SK-N-SH (cell line): Measurements from ENCODE around the gene CUBN. TPM values are rescaled to one million over a fixed set of nuclear protein-coding genes. Genes with fewer than 3 reads are reported as not detected.

Source experiments
- CTCF ChIA-PET: fragments of 300-600, 350-600 bp; formaldehyde crosslinking; extraction: SDS; loops from one replicate; lab custom pipeline; 2021; lab: Yijun Ruan, JAX
- POLR2A ChIA-PET: fragments of 350-600 bp; sonication (Branson Sonifier 250); formaldehyde crosslinking; extraction: SDS; loops from one replicate; lab custom pipeline; 2020; ENCODE audit warnings: antibody characterized with exemption, inconsistent platforms; lab: Yijun Ruan, JAX
- DNase-seq: peaks from one replicate; pipeline ENCODE4 v3.0.0; 2012
- H2AFZ ChIP-seq: fragments of 200-600 bp; sonication (generic); 2 replicates; pipeline ENCODE4 v1.8.1; 2016; ENCODE audit warnings: antibody characterized with exemption, mild to moderate bottlenecking, low read depth
- H3F3A ChIP-seq: fragments of 200-600 bp; sonication (generic); replicated peaks from 2 replicates; pipeline ENCODE3; 2016; ENCODE audit warnings: antibody characterized with exemption, mild to moderate bottlenecking; ENCODE audit not compliant: insufficient read depth
- H3K27ac ChIP-seq, 2 experiments: fragments of 200-500 bp in 1 of 2; fragments of 200-600 bp in 1 of 2; sonication (Bioruptor generic) in 1 of 2; sonication (generic), shearing (Covaris generic) in 1 of 2; 2 replicates each; pipeline versions ENCODE4 v1.5.1 to v1.6.1; 2014 to 2016; ENCODE audit warnings: low read depth in 2 of 2, inconsistent platforms in 1 of 2, low read length in 1 of 2, mild to moderate bottlenecking in 1 of 2, mixed read lengths in 1 of 2
- H3K27me3 ChIP-seq: fragments of 200-600 bp; sonication (generic), shearing (Covaris generic); 2 replicates; pipeline ENCODE4 v1.6.1; 2016; ENCODE audit warnings: mixed run types; ENCODE audit not compliant: insufficient read depth
- H3K36me3 ChIP-seq, 2 experiments: fragments of 200-500 bp in 1 of 2; fragments of 200-600 bp in 1 of 2; sonication (Bioruptor generic) in 1 of 2; sonication (generic) in 1 of 2; replicated peaks in 1 of 2; 2 replicates each; pipeline versions ENCODE3 to v1.5.1; 2014 to 2016; ENCODE audit warnings: low read length in 1 of 2, mild to moderate bottlenecking in 1 of 2; ENCODE audit not compliant: insufficient read depth in 2 of 2, control insufficient read depth in 1 of 2
- H3K4me1 ChIP-seq, 2 experiments: fragments of 200-500 bp in 1 of 2; fragments of 200-600 bp in 1 of 2; sonication (Bioruptor generic) in 1 of 2; sonication (generic), shearing (Covaris generic) in 1 of 2; 2 replicates each; pipeline versions ENCODE4 v1.5.1 to v1.6.1; 2014 to 2016; ENCODE audit warnings: low read depth in 1 of 2, low read length in 1 of 2, mixed run types in 1 of 2; ENCODE audit not compliant: insufficient read depth in 2 of 2, control insufficient read depth in 1 of 2
- H3K4me2 ChIP-seq: fragments of 200-600 bp; sonication (generic), shearing (Covaris generic); 2 replicates; pipeline ENCODE4 v1.6.1; 2017; ENCODE audit warnings: mixed run types
- H3K4me3 ChIP-seq, 2 experiments: fragments of 200-500 bp in 1 of 2; fragments of 200-600 bp in 1 of 2; sonication (Bioruptor generic) in 1 of 2; sonication (generic), shearing (Covaris generic) in 1 of 2; 2 replicates each; pipeline versions ENCODE4 v1.5.1 to v1.8.1; 2014 to 2016; ENCODE audit warnings: low read depth in 2 of 2, inconsistent platforms in 1 of 2, low read length in 1 of 2, mild to moderate bottlenecking in 1 of 2, mixed read lengths in 1 of 2, moderate library complexity in 1 of 2
- H3K79me2 ChIP-seq: fragments of 200-600 bp; sonication (generic); 2 replicates; pipeline ENCODE4 v1.8.1; 2017; ENCODE audit warnings: mild to moderate bottlenecking; ENCODE audit not compliant: insufficient read depth
- H3K9ac ChIP-seq: fragments of 200-600 bp; sonication (generic); 2 replicates; pipeline ENCODE4 v1.6.1; 2017; ENCODE audit warnings: mixed run types
- H3K9me2 ChIP-seq: fragments of 200-600 bp; sonication (generic); 2 replicates; pipeline ENCODE4 v1.6.1; 2017; ENCODE audit warnings: mixed run types
- H3K9me3 ChIP-seq: fragments of 200-600 bp; sonication (generic); 2 replicates; pipeline ENCODE4 v1.6.1; 2017; ENCODE audit warnings: mixed run types, mild to moderate bottlenecking, moderate library complexity
- H4K20me1 ChIP-seq: fragments of 200-600 bp; sonication (generic); 2 replicates; pipeline ENCODE4 v1.6.1; 2017; ENCODE audit warnings: mild to moderate bottlenecking, mixed run types; ENCODE audit not compliant: insufficient read depth
- CHD2 ChIP-seq: fragments of 150-350 bp; IDR thresholded peaks from 2 replicates; pipeline ENCODE4 v1.6.1; 2018; ENCODE audit warnings: low read length; ENCODE audit not compliant: partially characterized antibody
- EP300 ChIP-seq, 2 experiments: IDR thresholded peaks; 2 replicates each; pipeline versions ENCODE4 v1.4.0 to v1.6.1; 2012; ENCODE audit warnings: borderline replicate concordance in 1 of 2, low read depth in 1 of 2, low read length in 1 of 2
- FOXM1 ChIP-seq: IDR thresholded peaks from 2 replicates; pipeline ENCODE4 v1.4.0; 2012; ENCODE audit warnings: low read depth, mild to moderate bottlenecking
- GABPA ChIP-seq: IDR thresholded peaks from 2 replicates; pipeline ENCODE4 v1.4.0; 2012; ENCODE audit warnings: low read depth, mild to moderate bottlenecking
- MEF2A ChIP-seq: IDR thresholded peaks from 2 replicates; pipeline ENCODE4 v1.4.0; 2012; ENCODE audit warnings: low read depth, borderline replicate concordance
- MXI1 ChIP-seq: IDR thresholded peaks from 2 replicates; pipeline ENCODE4 v1.6.1; 2012; ENCODE audit warnings: mild to moderate bottlenecking, low read depth, low read length, improper control_type of control experiment
- NFIC ChIP-seq: IDR thresholded peaks from 2 replicates; pipeline ENCODE4 v1.4.0; 2012; ENCODE audit warnings: borderline replicate concordance
- POLR2AphosphoS5 ChIP-seq: IDR thresholded peaks from 2 replicates; pipeline ENCODE4 v1.6.1; 2012; ENCODE audit warnings: low read depth, low read length
- RAD21 ChIP-seq: IDR thresholded peaks from 2 replicates; pipeline ENCODE4 v1.6.1; 2012; ENCODE audit warnings: mild to moderate bottlenecking, low read length
- RCOR1 ChIP-seq: fragments of 150-350 bp; IDR thresholded peaks from 2 replicates; pipeline ENCODE4 v1.6.1; 2017; ENCODE audit warnings: antibody characterized with exemption, low read length
- RFX5 ChIP-seq: IDR thresholded peaks from 2 replicates; pipeline ENCODE4 v1.6.1; 2012; ENCODE audit warnings: mild to moderate bottlenecking, improper control_type of control experiment, low read length
- TAF1 ChIP-seq: IDR thresholded peaks from 2 replicates; pipeline ENCODE4 v1.6.1; 2012; ENCODE audit warnings: low read depth, mild to moderate bottlenecking, low read length, moderate library complexity, borderline replicate concordance
- TEAD4 ChIP-seq: IDR thresholded peaks from 2 replicates; pipeline ENCODE4 v1.4.0; 2012; ENCODE audit warnings: mild to moderate bottlenecking, borderline replicate concordance; ENCODE audit not compliant: insufficient read depth
- WGBS: methylation state at CpG from one replicate; pipeline ENCODE4 v1.1.6; 2017; ENCODE audit warnings: low lambda C conversion rate; 5-methylcytosine and 5-hydroxymethylcytosine counted together
- polyA plus RNA-seq, 3 experiments: library from polyadenylated mRNA; depleted of rRNA; stranded (reverse); fragments of >200 nt; gene quantifications; 2 replicates each; pipeline ENCODE4 v1.2.3, GENCODE V29; 2012
- TF ChIP-seq, protein P1 (sequence below): IDR thresholded peaks from 2 replicates; pipeline ENCODE4; 2012
- TF ChIP-seq, protein P2 (sequence below): fragments of 150-350 bp; IDR thresholded peaks from 2 replicates; pipeline ENCODE4 v1.6.1; 2017; ENCODE audit warnings: antibody characterized with exemption, low read length, low read depth, borderline replicate concordance
- TF ChIP-seq, protein P3 (sequence below): IDR thresholded peaks from 2 replicates; pipeline ENCODE4 v1.4.0; 2012; ENCODE audit warnings: low read depth, borderline replicate concordance
- TF ChIP-seq, protein P4 (sequence below): fragments of 150-350 bp; IDR thresholded peaks from 2 replicates; pipeline ENCODE4 v1.6.1; 2016; ENCODE audit warnings: mild to moderate bottlenecking, low read depth, low read length
- TF ChIP-seq, protein P5 (sequence below): IDR thresholded peaks from 2 replicates; pipeline ENCODE4 v1.4.0; 2012; ENCODE audit warnings: low read depth, borderline replicate concordance
- TF ChIP-seq, protein P6 (sequence below): IDR thresholded peaks from 2 replicates; pipeline ENCODE4 v1.6.1; 2012; ENCODE audit warnings: mild to moderate bottlenecking, low read depth, low read length, moderate library complexity

CUBN gene
- polyA plus RNA-seq, 1 of the 3 experiments (the other 2 are of a cell fraction), result 2.4 TPM

DNA sequence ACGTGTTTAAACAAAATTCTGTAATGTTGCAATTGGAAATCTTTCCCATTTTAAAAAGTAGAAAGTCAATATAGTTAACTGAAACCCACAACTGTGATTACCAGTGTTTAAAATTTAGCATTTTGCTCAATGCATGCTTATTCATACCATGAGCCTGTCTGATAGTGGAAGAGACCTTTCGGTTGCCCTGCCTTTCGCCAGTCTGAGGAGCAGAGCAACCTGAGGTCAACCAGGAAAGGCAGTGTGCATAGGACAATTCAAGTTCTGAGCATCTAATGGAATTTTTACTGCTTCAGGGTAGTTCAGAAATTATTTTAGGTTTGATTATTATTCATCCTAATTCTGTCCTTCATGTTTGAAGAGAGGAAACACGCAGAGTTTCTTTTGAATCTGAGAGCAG lies 100.8 kb downstream of the CUBN start:
- CTCF ChIA-PET, result no interaction called here
- peak overlapping the region; percentile 90; the same call in 1 of the 2 replicates for H3K9ac ChIP-seq
- H3K9me3 ChIP-seq, result no peaks in the 10 kb centered on the region
- H3F3A ChIP-seq, result peaks cover 48% of the 10 kb centered on the region
- H2AFZ ChIP-seq, result no peak overlapping the region
- no peak for DNase-seq
- H3K4me2 ChIP-seq, result peak overlapping the region; percentile 87; the same call in 1 of the 2 replicates
- no peaks in the 10 kb centered on the region for H3K9me2 ChIP-seq
- H3K4me3 ChIP-seq, result no peak overlapping the region
- POLR2A ChIA-PET, result no interaction called here
- H3K27me3 ChIP-seq, result no peaks in the 10 kb centered on the region
- H3K79me2 ChIP-seq, result no peaks in the 10 kb centered on the region
- no peaks in the 10 kb centered on the region for H3K36me3 ChIP-seq
- no peaks in the 10 kb centered on the region for H4K20me1 ChIP-seq
- TF ChIP-seq EP300 (IDR thresholded peaks at IDR 0.05; ENCODE audit: borderline replicate concordance in 1 of 2, low read depth in 1 of 2, low read length in 1 of 2) (no peak), GABPA (no peak), FOXM1 (no peak), TEAD4 (no peak), MEF2A (no peak), POLR2AphosphoS5 (no peak), CHD2 (no peak), NFIC (no peak), RFX5 (no peak), RCOR1 (no peak), RAD21 (no peak), MXI1 (no peak), TAF1 (no peak)
- TF ChIP-seq, protein P1, sequence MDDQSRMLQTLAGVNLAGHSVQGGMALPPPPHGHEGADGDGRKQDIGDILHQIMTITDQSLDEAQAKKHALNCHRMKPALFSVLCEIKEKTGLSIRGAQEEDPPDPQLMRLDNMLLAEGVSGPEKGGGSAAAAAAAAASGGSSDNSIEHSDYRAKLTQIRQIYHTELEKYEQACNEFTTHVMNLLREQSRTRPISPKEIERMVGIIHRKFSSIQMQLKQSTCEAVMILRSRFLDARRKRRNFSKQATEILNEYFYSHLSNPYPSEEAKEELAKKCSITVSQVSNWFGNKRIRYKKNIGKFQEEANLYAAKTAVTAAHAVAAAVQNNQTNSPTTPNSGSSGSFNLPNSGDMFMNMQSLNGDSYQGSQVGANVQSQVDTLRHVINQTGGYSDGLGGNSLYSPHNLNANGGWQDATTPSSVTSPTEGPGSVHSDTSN, result no peak
- TF ChIP-seq, protein P2, sequence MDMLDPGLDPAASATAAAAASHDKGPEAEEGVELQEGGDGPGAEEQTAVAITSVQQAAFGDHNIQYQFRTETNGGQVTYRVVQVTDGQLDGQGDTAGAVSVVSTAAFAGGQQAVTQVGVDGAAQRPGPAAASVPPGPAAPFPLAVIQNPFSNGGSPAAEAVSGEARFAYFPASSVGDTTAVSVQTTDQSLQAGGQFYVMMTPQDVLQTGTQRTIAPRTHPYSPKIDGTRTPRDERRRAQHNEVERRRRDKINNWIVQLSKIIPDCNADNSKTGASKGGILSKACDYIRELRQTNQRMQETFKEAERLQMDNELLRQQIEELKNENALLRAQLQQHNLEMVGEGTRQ, result no peak
- TF ChIP-seq, protein P3, sequence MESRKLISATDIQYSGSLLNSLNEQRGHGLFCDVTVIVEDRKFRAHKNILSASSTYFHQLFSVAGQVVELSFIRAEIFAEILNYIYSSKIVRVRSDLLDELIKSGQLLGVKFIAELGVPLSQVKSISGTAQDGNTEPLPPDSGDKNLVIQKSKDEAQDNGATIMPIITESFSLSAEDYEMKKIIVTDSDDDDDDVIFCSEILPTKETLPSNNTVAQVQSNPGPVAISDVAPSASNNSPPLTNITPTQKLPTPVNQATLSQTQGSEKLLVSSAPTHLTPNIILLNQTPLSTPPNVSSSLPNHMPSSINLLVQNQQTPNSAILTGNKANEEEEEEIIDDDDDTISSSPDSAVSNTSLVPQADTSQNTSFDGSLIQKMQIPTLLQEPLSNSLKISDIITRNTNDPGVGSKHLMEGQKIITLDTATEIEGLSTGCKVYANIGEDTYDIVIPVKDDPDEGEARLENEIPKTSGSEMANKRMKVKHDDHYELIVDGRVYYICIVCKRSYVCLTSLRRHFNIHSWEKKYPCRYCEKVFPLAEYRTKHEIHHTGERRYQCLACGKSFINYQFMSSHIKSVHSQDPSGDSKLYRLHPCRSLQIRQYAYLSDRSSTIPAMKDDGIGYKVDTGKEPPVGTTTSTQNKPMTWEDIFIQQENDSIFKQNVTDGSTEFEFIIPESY, result no peak
- TF ChIP-seq, protein P4, sequence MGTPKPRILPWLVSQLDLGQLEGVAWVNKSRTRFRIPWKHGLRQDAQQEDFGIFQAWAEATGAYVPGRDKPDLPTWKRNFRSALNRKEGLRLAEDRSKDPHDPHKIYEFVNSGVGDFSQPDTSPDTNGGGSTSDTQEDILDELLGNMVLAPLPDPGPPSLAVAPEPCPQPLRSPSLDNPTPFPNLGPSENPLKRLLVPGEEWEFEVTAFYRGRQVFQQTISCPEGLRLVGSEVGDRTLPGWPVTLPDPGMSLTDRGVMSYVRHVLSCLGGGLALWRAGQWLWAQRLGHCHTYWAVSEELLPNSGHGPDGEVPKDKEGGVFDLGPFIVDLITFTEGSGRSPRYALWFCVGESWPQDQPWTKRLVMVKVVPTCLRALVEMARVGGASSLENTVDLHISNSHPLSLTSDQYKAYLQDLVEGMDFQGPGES, result no peak
- TF ChIP-seq, protein P5, sequence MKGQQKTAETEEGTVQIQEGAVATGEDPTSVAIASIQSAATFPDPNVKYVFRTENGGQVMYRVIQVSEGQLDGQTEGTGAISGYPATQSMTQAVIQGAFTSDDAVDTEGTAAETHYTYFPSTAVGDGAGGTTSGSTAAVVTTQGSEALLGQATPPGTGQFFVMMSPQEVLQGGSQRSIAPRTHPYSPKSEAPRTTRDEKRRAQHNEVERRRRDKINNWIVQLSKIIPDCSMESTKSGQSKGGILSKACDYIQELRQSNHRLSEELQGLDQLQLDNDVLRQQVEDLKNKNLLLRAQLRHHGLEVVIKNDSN, result no peak
- TF ChIP-seq, protein P6, sequence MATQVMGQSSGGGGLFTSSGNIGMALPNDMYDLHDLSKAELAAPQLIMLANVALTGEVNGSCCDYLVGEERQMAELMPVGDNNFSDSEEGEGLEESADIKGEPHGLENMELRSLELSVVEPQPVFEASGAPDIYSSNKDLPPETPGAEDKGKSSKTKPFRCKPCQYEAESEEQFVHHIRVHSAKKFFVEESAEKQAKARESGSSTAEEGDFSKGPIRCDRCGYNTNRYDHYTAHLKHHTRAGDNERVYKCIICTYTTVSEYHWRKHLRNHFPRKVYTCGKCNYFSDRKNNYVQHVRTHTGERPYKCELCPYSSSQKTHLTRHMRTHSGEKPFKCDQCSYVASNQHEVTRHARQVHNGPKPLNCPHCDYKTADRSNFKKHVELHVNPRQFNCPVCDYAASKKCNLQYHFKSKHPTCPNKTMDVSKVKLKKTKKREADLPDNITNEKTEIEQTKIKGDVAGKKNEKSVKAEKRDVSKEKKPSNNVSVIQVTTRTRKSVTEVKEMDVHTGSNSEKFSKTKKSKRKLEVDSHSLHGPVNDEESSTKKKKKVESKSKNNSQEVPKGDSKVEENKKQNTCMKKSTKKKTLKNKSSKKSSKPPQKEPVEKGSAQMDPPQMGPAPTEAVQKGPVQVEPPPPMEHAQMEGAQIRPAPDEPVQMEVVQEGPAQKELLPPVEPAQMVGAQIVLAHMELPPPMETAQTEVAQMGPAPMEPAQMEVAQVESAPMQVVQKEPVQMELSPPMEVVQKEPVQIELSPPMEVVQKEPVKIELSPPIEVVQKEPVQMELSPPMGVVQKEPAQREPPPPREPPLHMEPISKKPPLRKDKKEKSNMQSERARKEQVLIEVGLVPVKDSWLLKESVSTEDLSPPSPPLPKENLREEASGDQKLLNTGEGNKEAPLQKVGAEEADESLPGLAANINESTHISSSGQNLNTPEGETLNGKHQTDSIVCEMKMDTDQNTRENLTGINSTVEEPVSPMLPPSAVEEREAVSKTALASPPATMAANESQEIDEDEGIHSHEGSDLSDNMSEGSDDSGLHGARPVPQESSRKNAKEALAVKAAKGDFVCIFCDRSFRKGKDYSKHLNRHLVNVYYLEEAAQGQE, result no peak
- peak overlapping the region; percentile 96 to 100 for H3K27ac ChIP-seq
- 84% methylated on average over 4 of the region's 4 CpGs for WGBS
- peaks cover 25 to 60% of the 10 kb centered on the region in 2 experiments for H3K4me1 ChIP-seq
